Mesenchymal stem cell (in vitro differentiated cells and primary cell): ENCODE results near the gene NCK1.

Experiments used
- DNase-seq: peaks from one replicate; pipeline ENCODE4 v3.0.0-alpha.2; 2013
- H2AFZ ChIP-seq: one replicate; pipeline ENCODE4 v1.6.1; 2013; ENCODE audit warnings: low read depth, mild to moderate bottlenecking, control low read depth, inconsistent platforms, low read length, moderate library complexity
- H2AK5ac ChIP-seq: 2 replicates; pipeline ENCODE4 v1.6.1; 2013; ENCODE audit warnings: low read length, moderate library complexity, mild to moderate bottlenecking, inconsistent platforms; ENCODE audit not compliant: severe bottlenecking
- H2BK120ac ChIP-seq: one replicate; pipeline ENCODE4 v1.6.1; 2013; ENCODE audit warnings: low read depth, mild to moderate bottlenecking, inconsistent platforms, low read length, moderate library complexity
- H2BK12ac ChIP-seq, 2 experiments: one replicate each; pipeline ENCODE4 v1.6.1; 2013; ENCODE audit warnings: inconsistent platforms in 2 of 2, low read length in 2 of 2, mild to moderate bottlenecking in 2 of 2, moderate library complexity in 2 of 2, control low read depth in 1 of 2
- H2BK15ac ChIP-seq: one replicate; pipeline ENCODE4 v1.6.1; 2013; ENCODE audit warnings: mild to moderate bottlenecking, low read depth, inconsistent platforms; ENCODE audit not compliant: poor library complexity, severe bottlenecking
- H2BK5ac ChIP-seq: 2 replicates; pipeline ENCODE4 v1.6.1; 2013; ENCODE audit warnings: low read depth, mild to moderate bottlenecking, low read length, control low read depth, inconsistent platforms; ENCODE audit not compliant: poor library complexity, severe bottlenecking
- H3K14ac ChIP-seq, 2 experiments: one replicate each; pipeline ENCODE4 v1.6.1; 2013; ENCODE audit warnings: inconsistent platforms in 2 of 2, low read length in 2 of 2, control low read depth in 1 of 2, mild to moderate bottlenecking in 1 of 2, moderate library complexity in 1 of 2
- H3K18ac ChIP-seq, 2 experiments: one replicate each; pipeline ENCODE4 v1.6.1; 2013; ENCODE audit warnings: inconsistent platforms in 2 of 2, low read length in 2 of 2, control low read depth in 1 of 2, low read depth in 1 of 2, mild to moderate bottlenecking in 1 of 2
- H3K23ac ChIP-seq, 2 experiments: one replicate each; pipeline ENCODE4 v1.6.1; 2013; ENCODE audit warnings: inconsistent platforms in 2 of 2, low read length in 2 of 2, mild to moderate bottlenecking in 2 of 2, moderate library complexity in 2 of 2, control low read depth in 1 of 2
- H3K27ac ChIP-seq: 2 replicates; pipeline ENCODE4 v1.5.1; 2013; ENCODE audit warnings: mild to moderate bottlenecking, moderate library complexity, low read length, control low read depth, inconsistent platforms; ENCODE audit not compliant: poor library complexity, severe bottlenecking
- H3K27me3 ChIP-seq, 2 experiments: 2 replicates each; pipeline versions ENCODE4 v1.6.1 to v1.7.0; 2013; ENCODE audit warnings: low read length in 2 of 2, mild to moderate bottlenecking in 2 of 2, moderate library complexity in 2 of 2, control low read depth in 1 of 2, inconsistent platforms in 1 of 2; ENCODE audit not compliant: control insufficient read depth in 1 of 2, insufficient read depth in 1 of 2
- H3K36me3 ChIP-seq, 2 experiments: 2 replicates each; pipeline versions ENCODE4 v1.6.1 to v1.7.0; 2013; ENCODE audit warnings: low read length in 2 of 2, control low read depth in 1 of 2, inconsistent platforms in 1 of 2, low read depth in 1 of 2, mild to moderate bottlenecking in 1 of 2; ENCODE audit not compliant: insufficient read depth in 2 of 2, control insufficient read depth in 1 of 2
- H3K4ac ChIP-seq, 2 experiments: one replicate each; pipeline ENCODE4 v1.6.1; 2013; ENCODE audit warnings: inconsistent platforms in 2 of 2, low read length in 2 of 2, mild to moderate bottlenecking in 2 of 2, moderate library complexity in 2 of 2, control low read depth in 1 of 2, low read depth in 1 of 2
- H3K4me1 ChIP-seq: 2 replicates; pipeline ENCODE4 v1.6.1; 2013; ENCODE audit warnings: low read depth, low read length, control low read depth; ENCODE audit not compliant: control insufficient read depth, insufficient read depth
- H3K4me2 ChIP-seq: 2 replicates; pipeline ENCODE4 v1.6.1; 2013; ENCODE audit warnings: low read length, mild to moderate bottlenecking, inconsistent platforms; ENCODE audit not compliant: poor library complexity, severe bottlenecking
- H3K4me3 ChIP-seq, 2 experiments: 2 replicates each; pipeline versions ENCODE4 v1.5.1 to v1.7.0; 2013; ENCODE audit warnings: low read length in 2 of 2, mild to moderate bottlenecking in 2 of 2, control low read depth in 1 of 2, low read depth in 1 of 2; ENCODE audit not compliant: insufficient read depth in 1 of 2
- H3K79me1 ChIP-seq: replicated peaks from 2 replicates; pipeline ENCODE4 v1.6.1; 2013; ENCODE audit warnings: mild to moderate bottlenecking, control low read depth, low read length, inconsistent platforms; ENCODE audit not compliant: poor library complexity, severe bottlenecking
- H3K9ac ChIP-seq: 2 replicates; pipeline ENCODE4 v1.7.0; 2013; ENCODE audit warnings: mild to moderate bottlenecking, low read length, moderate library complexity
- H3K9me3 ChIP-seq: 2 replicates; pipeline ENCODE4 v1.7.0; 2013; ENCODE audit warnings: mild to moderate bottlenecking, low read length; ENCODE audit not compliant: control insufficient read depth
- H4K8ac ChIP-seq: one replicate; pipeline ENCODE4 v1.6.1; 2013; ENCODE audit warnings: inconsistent platforms, mild to moderate bottlenecking, low read length, moderate library complexity
- H4K91ac ChIP-seq: one replicate; pipeline ENCODE4 v1.6.1; 2013; ENCODE audit warnings: mild to moderate bottlenecking, low read length, inconsistent platforms
- WGBS: methylation state at CpG from one replicate; pipeline ENCODE4 v1.1.7; 2013; ENCODE audit warnings: mixed read lengths; 5-methylcytosine and 5-hydroxymethylcytosine counted together

The NCK1 gene

DNA sequence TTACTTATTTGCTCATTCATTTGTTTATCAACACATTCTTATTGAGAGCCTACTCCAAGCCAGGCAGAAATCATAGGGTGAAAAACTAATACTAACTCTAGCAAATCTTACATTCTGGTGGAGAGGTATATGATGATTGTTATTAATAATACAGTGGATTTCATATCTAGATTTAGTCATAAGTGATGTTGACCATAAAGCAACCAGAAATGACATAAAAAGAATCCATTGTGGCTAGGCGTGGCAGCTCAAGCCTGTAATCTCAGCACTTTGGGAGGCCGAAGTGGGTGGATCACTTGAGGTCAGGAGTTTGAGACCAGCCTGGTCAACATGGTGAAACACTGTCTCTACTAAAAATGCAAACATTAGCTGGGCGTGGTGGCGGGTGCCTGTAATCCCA is 69.6 kb downstream of the NCK1 start:
- Histone ChIP-seq H2AFZ (no peak overlapping the region), H3K4me1 (no peaks in the 10 kb centered on the region), H2BK12ac (no peak overlapping the region), H3K9ac (peak overlapping the region; percentile 91), H3K4ac (no peak overlapping the region), H2BK5ac (no peak overlapping the region), H3K79me1 (peaks cover 8% of the 10 kb centered on the region), H2BK120ac (no peak overlapping the region), H4K8ac (no peak overlapping the region), H3K23ac (no peak overlapping the region), H3K4me3 (peak overlapping the region in 1 of 2 experiments; percentile 67), H2BK15ac (no peak overlapping the region), H4K91ac (no peak overlapping the region), H3K27ac (no peak overlapping the region), H3K9me3 (no peaks in the 10 kb centered on the region), H3K14ac (no peak overlapping the region), H2AK5ac (no peak overlapping the region), H3K4me2 (no peak overlapping the region), H3K36me3 (peaks cover 0 to 21% of the 10 kb centered on the region in 2 experiments), H3K27me3 (no peaks in the 10 kb centered on the region), H3K18ac (no peak overlapping the region)
- 97% methylated on average over 4 of the region's 4 CpGs for WGBS
- DNase-seq = no peak

DNA sequence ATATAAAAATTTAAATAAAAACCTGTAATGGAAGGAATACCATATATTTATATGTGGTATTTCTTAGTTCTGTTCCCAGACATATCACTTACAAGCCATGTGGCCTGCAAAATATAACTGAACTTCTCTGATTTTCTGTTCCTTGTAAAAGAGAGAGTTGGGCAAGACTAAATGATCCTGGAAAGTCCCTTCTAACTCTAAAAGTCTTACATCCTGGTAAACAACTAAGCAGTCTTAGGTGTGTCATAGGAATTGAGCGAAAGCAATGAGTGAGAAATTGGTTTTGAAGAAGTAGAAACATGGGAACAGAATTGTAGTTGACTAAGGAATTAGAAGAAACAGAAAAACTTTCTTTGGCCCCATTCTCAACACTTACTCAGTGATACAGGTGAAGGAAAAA is 70.5 kb downstream of the NCK1 start:
- Histone ChIP-seq H3K79me1 (peaks cover 6% of the 10 kb centered on the region), H2AK5ac (no peak overlapping the region), H3K4me1 (no peaks in the 10 kb centered on the region), H3K27me3 (no peaks in the 10 kb centered on the region), H3K4ac (no peak overlapping the region), H2BK15ac (no peak overlapping the region), H3K36me3 (peaks cover 0 to 23% of the 10 kb centered on the region in 2 experiments), H3K18ac (no peak overlapping the region), H3K9me3 (peaks cover 3% of the 10 kb centered on the region), H3K27ac (no peak overlapping the region), H4K91ac (no peak overlapping the region), H3K9ac (peak overlapping the region; percentile 12), H3K4me3 (no peak overlapping the region), H3K23ac (no peak overlapping the region), H2BK5ac (no peak overlapping the region), H3K4me2 (no peak overlapping the region), H4K8ac (no peak overlapping the region), H3K14ac (no peak overlapping the region), H2BK12ac (no peak overlapping the region), H2BK120ac (no peak overlapping the region), H2AFZ (no peak overlapping the region)
- peak; percentile 59 for DNase-seq
- 100% methylated on average over 1 of the region's 1 CpG for WGBS

DNA sequence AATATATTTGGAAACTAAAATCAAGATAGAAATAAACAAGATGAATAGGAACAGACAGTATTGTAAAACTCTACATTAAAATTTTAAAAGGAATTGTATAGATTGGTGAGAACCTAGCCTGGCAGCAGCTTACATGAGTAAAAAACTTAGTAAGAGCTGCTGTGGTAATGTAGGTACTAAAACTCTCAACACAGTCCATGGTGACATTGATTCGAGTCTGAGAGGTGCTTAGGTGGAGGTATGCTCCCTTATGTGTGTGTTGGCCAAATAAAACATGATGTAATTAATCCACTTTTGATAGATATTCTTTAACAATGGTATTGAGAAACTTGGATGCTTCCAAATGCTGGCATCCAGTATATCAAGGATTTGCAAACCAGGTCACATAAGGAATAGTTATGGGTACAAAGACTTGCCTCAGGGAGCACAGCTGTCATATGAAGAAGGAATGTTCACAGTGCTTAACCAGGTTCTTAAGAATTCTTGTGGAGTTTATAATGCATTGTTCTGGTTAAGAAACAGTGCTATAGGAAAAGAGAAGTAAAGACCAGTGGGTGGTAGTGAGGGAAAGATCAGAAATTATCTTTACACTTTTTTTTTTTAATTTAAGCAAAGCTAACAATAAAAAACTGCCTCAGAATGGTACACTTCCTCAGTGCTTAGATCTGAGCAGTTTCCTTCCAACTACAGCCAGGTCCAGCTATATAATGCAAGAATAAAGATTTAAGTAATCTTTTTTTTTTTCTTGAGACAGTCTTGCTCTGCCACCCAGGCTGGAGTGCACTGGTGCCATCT is 71.2 kb downstream of the NCK1 start:
- 100% methylated on average over 1 of the region's 1 CpG for WGBS
- no peak overlapping the region for H3K23ac ChIP-seq
- no peak overlapping the region for H2BK120ac ChIP-seq

DNA sequence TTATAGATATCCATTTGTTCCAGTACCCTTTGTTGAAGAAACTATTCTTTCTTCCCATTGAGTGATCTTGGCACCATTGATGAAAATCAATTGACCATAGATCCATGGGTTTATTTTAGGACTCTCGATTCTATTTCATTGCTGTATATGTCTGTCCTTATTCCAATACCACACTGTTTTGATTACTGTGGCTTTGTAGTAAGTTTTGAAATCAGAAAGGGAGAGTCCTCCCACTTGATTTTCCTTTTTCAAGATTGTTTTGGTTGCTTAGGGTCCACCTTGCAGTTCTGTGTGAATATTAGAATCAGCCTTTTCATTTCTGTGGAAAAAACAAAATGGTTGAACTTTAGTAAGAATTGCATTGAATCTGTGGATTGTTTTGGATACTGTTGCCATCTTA is 75.2 kb downstream of the NCK1 start:
- Histone ChIP-seq H3K4me1 (peaks cover 4% of the 10 kb centered on the region), H2BK15ac (no peak overlapping the region), H3K4me3 (no peak overlapping the region), H3K4ac (no peak overlapping the region), H2BK120ac (no peak overlapping the region), H3K18ac (no peak overlapping the region), H3K9ac (no peak overlapping the region), H3K14ac (no peak overlapping the region), H4K8ac (no peak overlapping the region), H3K23ac (no peak overlapping the region), H3K27ac (no peak overlapping the region), H2AK5ac (no peak overlapping the region), H3K36me3 (peaks cover 0 to 15% of the 10 kb centered on the region in 2 experiments), H3K4me2 (no peak overlapping the region), H3K27me3 (no peaks in the 10 kb centered on the region), H2BK12ac (no peak overlapping the region), H3K9me3 (peaks cover 3% of the 10 kb centered on the region), H2BK5ac (no peak overlapping the region), H3K79me1 (peaks cover 7% of the 10 kb centered on the region), H4K91ac (no peak overlapping the region), H2AFZ (no peak overlapping the region)
- WGBS = no CpG with 5 or more reads among the region's 1 CpG
- DNase-seq = no peak

More for the DNA sequence above, 71.2 kb downstream of the NCK1 start:
- no peak overlapping the region for H2AK5ac ChIP-seq
- no peak overlapping the region for H3K14ac ChIP-seq
- H3K4me3 ChIP-seq = no peak overlapping the region
- no peak overlapping the region for H2BK5ac ChIP-seq
- no peak overlapping the region for H3K18ac ChIP-seq
- H3K4ac ChIP-seq = no peak overlapping the region
- H3K27ac ChIP-seq = no peak overlapping the region
- H3K4me1 ChIP-seq = no peaks in the 10 kb centered on the region
- H4K91ac ChIP-seq = no peak overlapping the region
- no peak for DNase-seq
- H3K79me1 ChIP-seq = peaks cover 6% of the 10 kb centered on the region
- H3K9me3 ChIP-seq = peaks cover 3% of the 10 kb centered on the region
- no peak overlapping the region for H2BK12ac ChIP-seq
- peak overlapping the region; percentile 12 for H3K9ac ChIP-seq
- H4K8ac ChIP-seq = no peak overlapping the region
- H3K4me2 ChIP-seq = no peak overlapping the region
- no peaks in the 10 kb centered on the region for H3K27me3 ChIP-seq
- no peak overlapping the region for H2BK15ac ChIP-seq
- H2AFZ ChIP-seq = no peak overlapping the region
- peaks cover 0 to 19% of the 10 kb centered on the region in 2 experiments for H3K36me3 ChIP-seq
